Endodermal cell (in vitro differentiated cells): ENCODE data around the gene SH2D3C. TPM values are rescaled to one million over a fixed set of nuclear protein-coding genes. Genes with fewer than 3 reads are reported as not detected.

Experiments used
- DNase-seq: peaks from one replicate; pipeline ENCODE4 v3.0.0-alpha.2; 2017
- H3K27ac ChIP-seq: 2 replicates; pipeline ENCODE4 v1.5.1; 2013; ENCODE audit warnings: mild to moderate bottlenecking, low read depth, low read length, moderate library complexity
- H3K27me3 ChIP-seq: 2 replicates; pipeline ENCODE4 v1.6.1; 2013; ENCODE audit warnings: mild to moderate bottlenecking, low read length, moderate library complexity; ENCODE audit not compliant: insufficient read depth, control insufficient read depth, poor library complexity, severe bottlenecking
- H3K36me3 ChIP-seq: 2 replicates; pipeline ENCODE4 v1.7.0; 2013; ENCODE audit warnings: mild to moderate bottlenecking, low read length, moderate library complexity; ENCODE audit not compliant: control insufficient read depth, insufficient read depth
- H3K4me1 ChIP-seq: one replicate; pipeline ENCODE4 v1.7.0; 2013; ENCODE audit warnings: low read length; ENCODE audit not compliant: control insufficient read depth, insufficient read depth
- H3K4me3 ChIP-seq: 2 replicates; pipeline ENCODE4 v1.5.1; 2013; ENCODE audit warnings: mild to moderate bottlenecking, low read length, moderate library complexity
- H3K9ac ChIP-seq: 2 replicates; pipeline ENCODE4 v1.6.1; 2013; ENCODE audit warnings: mild to moderate bottlenecking, low read length, moderate library complexity; ENCODE audit not compliant: poor library complexity, severe bottlenecking; ENCODE audit errors: extremely low read depth
- H3K9me3 ChIP-seq: 2 replicates; pipeline ENCODE4 v1.6.1; 2013; ENCODE audit warnings: mild to moderate bottlenecking, low read length, moderate library complexity; ENCODE audit not compliant: control insufficient read depth
- H3K27ac Mint-ChIP-seq: 2 replicates; pipeline ENCODE4 v1.8.0; 2020; ENCODE audit warnings: mixed read lengths
- H3K27me3 Mint-ChIP-seq: 2 replicates; pipeline ENCODE4 v1.8.0; 2021; ENCODE audit warnings: mild to moderate bottlenecking, mixed read lengths; ENCODE audit not compliant: insufficient read depth
- H3K36me3 Mint-ChIP-seq: 2 replicates; pipeline ENCODE4 v1.8.0; 2020; ENCODE audit warnings: low read depth, mixed read lengths
- H3K4me1 Mint-ChIP-seq: 2 replicates; pipeline ENCODE4 v1.8.0; 2020; ENCODE audit warnings: mixed read lengths
- H3K4me3 Mint-ChIP-seq: 2 replicates; pipeline ENCODE4 v1.8.0; 2020; ENCODE audit warnings: mild to moderate bottlenecking, moderate library complexity, mixed read lengths
- H3K9me3 Mint-ChIP-seq: 2 replicates; pipeline ENCODE4 v1.8.0; 2020; ENCODE audit warnings: mild to moderate bottlenecking, mixed read lengths
- CTCF ChIP-seq: fragments of 200-600 bp; sonication (generic); conservative IDR thresholded peaks from 2 replicates; pipeline ENCODE4 v1.5.0; 2021; ENCODE audit warnings: antibody characterized with exemption, mild to moderate bottlenecking
- WGBS, 2 experiments: methylation state at CpG; one replicate each; pipeline versions ENCODE4 v1.1.5 to v1.1.7; 2013; ENCODE audit warnings: missing lambda C conversion rate in 2 of 2, mixed read lengths in 1 of 2; ENCODE audit not compliant: insufficient coverage in 1 of 2, insufficient read length in 1 of 2; 5-methylcytosine and 5-hydroxymethylcytosine counted together
- total RNA-seq, 2 donors: library from RNA; stranded (reverse); fragmentation: NEBNext Ultra II Directional in 1 of 2; extraction: Animal tissue kit (Norgen Biotek cat#: 25700) in 1 of 2; gene quantifications; 2 replicates in 1 of 2; 3 replicates in 1 of 2; pipeline ENCODE4 v1.2.1, GENCODE V29; 2021

SH2D3C gene
- total RNA-seq, 2 donors from 2014 or later: 0.77 to 1.4 TPM

- TF ChIP-seq CTCF: no peak
- Mint-ChIP-seq H3K4me3 (no peak overlapping the region), H3K4me1 (peaks cover 8% of the 10 kb centered on the region), H3K9me3 (no peaks in the 10 kb centered on the region), H3K27me3 (peaks cover 2% of the 10 kb centered on the region), H3K36me3 (no peaks in the 10 kb centered on the region), H3K27ac (no peak overlapping the region)
- H3K4me1 ChIP-seq: no peaks in the 10 kb centered on the region
- H3K36me3 ChIP-seq: no peaks in the 10 kb centered on the region
- no peak overlapping the region for H3K4me3 ChIP-seq
- WGBS, 2 experiments: 92 to 100% methylated on average over 2 to 10 of the region's 10 CpGs
- H3K9ac ChIP-seq: no peak overlapping the region
- no peaks in the 10 kb centered on the region for H3K9me3 ChIP-seq
- no peaks in the 10 kb centered on the region for H3K27me3 ChIP-seq
- no peak overlapping the region for H3K27ac ChIP-seq
- DNase-seq: no peak
Measured at GRCh38 chr9:127710204-127710783, 68.2 kb downstream of the SH2D3C start.

DNA sequence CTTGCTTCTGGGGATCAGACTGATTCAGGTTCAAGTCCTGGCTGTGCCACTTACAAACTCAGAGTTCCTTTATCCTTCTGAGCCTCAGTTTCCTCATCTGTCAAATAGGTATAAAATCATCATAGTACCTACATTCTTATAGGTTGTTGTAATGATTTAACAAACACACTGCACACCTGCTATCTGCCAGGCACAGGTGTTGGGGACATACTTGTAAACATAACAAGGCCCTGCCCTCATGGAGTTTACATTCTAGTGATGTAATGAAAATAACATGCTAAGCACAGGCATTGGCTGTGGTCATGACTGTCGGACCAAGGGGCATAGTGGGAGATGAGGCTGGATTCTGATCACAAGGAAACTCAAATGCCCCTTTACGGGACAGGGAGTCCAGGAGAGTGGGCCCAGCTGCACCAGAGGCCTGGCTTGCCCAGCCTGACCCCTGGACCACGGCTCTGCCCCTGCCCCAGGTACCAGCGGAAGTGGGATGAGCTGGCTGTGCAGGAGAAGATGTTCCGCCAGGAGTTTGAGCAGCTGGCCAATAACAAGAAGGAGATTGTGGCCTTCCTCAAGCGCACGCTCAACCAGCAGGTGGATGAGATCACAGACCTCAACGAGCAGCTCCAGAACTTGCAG, 69.4 kb downstream of the SH2D3C start:
- Mint-ChIP-seq H3K9me3 (no peaks in the 10 kb centered on the region), H3K4me1 (peaks cover 8% of the 10 kb centered on the region), H3K27me3 (no peaks in the 10 kb centered on the region), H3K27ac (no peak overlapping the region), H3K36me3 (no peaks in the 10 kb centered on the region), H3K4me3 (no peak overlapping the region)
- Histone ChIP-seq H3K36me3 (no peaks in the 10 kb centered on the region), H3K4me3 (no peak overlapping the region), H3K27ac (no peak overlapping the region), H3K9ac (no peak overlapping the region), H3K27me3 (no peaks in the 10 kb centered on the region), H3K9me3 (no peaks in the 10 kb centered on the region), H3K4me1 (no peaks in the 10 kb centered on the region)
- TF ChIP-seq CTCF: no peak
- DNase-seq: no peak
- 92 to 100% methylated on average over 8 of the region's 8 CpGs for WGBS, 2 experiments

DNA sequence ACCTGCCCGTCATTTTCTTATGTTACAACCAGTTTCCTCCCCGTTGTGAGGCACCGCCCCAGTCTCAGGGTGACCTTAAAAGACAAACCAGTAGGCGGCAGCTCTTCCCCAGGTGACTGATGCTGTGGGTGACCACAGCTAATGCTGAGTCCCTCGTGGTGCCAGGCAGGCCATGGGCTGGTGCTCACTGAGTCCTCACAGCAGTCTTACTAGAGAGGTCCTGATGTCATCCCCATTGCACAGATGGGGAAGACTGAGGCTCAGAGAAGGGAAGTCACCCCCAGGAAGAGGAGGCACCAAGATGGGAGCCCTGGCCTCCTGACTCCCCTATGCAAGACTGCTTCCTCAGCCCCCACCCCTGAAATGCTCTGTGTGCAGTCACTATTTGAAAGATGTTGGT, 70.7 kb downstream of the SH2D3C start:
- Histone ChIP-seq H3K36me3 (no peaks in the 10 kb centered on the region), H3K4me1 (no peaks in the 10 kb centered on the region), H3K9ac (no peak overlapping the region), H3K27ac (no peak overlapping the region), H3K9me3 (no peaks in the 10 kb centered on the region), H3K27me3 (no peaks in the 10 kb centered on the region), H3K4me3 (no peak overlapping the region)
- Mint-ChIP-seq H3K9me3 (no peaks in the 10 kb centered on the region), H3K4me1 (peaks cover 8% of the 10 kb centered on the region), H3K4me3 (no peak overlapping the region), H3K36me3 (no peaks in the 10 kb centered on the region), H3K27ac (no peak overlapping the region), H3K27me3 (no peaks in the 10 kb centered on the region)
- TF ChIP-seq CTCF: peak; percentile 54
- 80 to 85% methylated on average over 5 of the region's 5 CpGs for WGBS, 2 experiments
- DNase-seq: peak; percentile 62
